Vagina (tissue), 2 donors: ENCODE measurements around the gene CD44. TPM values are rescaled to one million over a fixed set of nuclear protein-coding genes. Genes with fewer than 3 reads are reported as not detected.
A peak's percentile ranks its signal among the peaks of the same experiment; 100 is the strongest.

Source experiments
- DNase-seq, 2 donors: peaks; one replicate each; pipeline ENCODE4 v3.0.0-alpha.2; 2017; ENCODE audit errors: extremely low spot score in 2 of 2
- H3K27ac ChIP-seq: fragments of 200-600 bp; sonication (generic); one replicate; pipeline ENCODE4 v1.5.1; 2019
- H3K27me3 ChIP-seq: fragments of 200-600 bp; sonication (generic); one replicate; pipeline ENCODE4 v1.5.1; 2019
- H3K36me3 ChIP-seq, 2 donors: fragments of 200-600 bp; sonication (generic); one replicate each; pipeline ENCODE4 v1.5.1; 2017 to 2019
- H3K4me1 ChIP-seq: fragments of 200-600 bp; sonication (generic); one replicate; pipeline ENCODE4 v1.5.1; 2019
- H3K4me3 ChIP-seq, 2 donors: fragments of 200-600 bp; sonication (generic); 1 replicate in 1 of 2; 2 replicates in 1 of 2; pipeline ENCODE4 v1.5.1; 2016 to 2019
- H3K9me3 ChIP-seq: fragments of 200-600 bp; sonication (generic); one replicate; pipeline ENCODE4 v1.5.1; 2019
- CTCF ChIP-seq, 3 experiments: fragments of 450-650 bp in 2 of 3; fragments of 200-600 bp in 1 of 3; sonication (generic) in 1 of 3; IDR thresholded peaks; one replicate each; pipeline ENCODE4 v1.5.1; 2017 to 2019; ENCODE audit warnings: antibody characterized with exemption in 3 of 3, mild to moderate bottlenecking in 2 of 3, moderate library complexity in 2 of 3
- POLR2A ChIP-seq, 2 donors: fragments of 450-650 bp; IDR thresholded peaks; one replicate each; pipeline ENCODE4 v1.6.1; 2017; ENCODE audit warnings: antibody characterized with exemption in 2 of 2, mild to moderate bottlenecking in 2 of 2, moderate library complexity in 2 of 2
- POLR2AphosphoS5 ChIP-seq, 2 donors: sonication (generic); formaldehyde crosslinking; IDR thresholded peaks; one replicate each; pipeline ENCODE4 v1.9.0; 2017; ENCODE audit warnings: antibody characterized with exemption in 2 of 2, mild to moderate bottlenecking in 2 of 2, low read depth in 1 of 2; ENCODE audit not compliant: insufficient read depth in 1 of 2
- intact Hi-C: fragments of 100-400 bp; cut with DNase I; formaldehyde crosslinking; loops from one replicate; pipeline ENCODE4 v1.15.1; 2023
- total RNA-seq: library from RNA; depleted of rRNA; stranded (reverse); fragments of >200 nt; gene quantifications from one replicate; pipeline ENCODE4 v1.2.3, GENCODE V29; 2016

Gene CD44
- total RNA-seq, 1 donor from 2014 or later: 869 TPM

- H3K27me3 ChIP-seq: no peaks in the 10 kb centered on the region
- H3K27ac ChIP-seq: no peak overlapping the region
- TF ChIP-seq POLR2A (IDR thresholded peaks at IDR 0.05): no peak
- TF ChIP-seq POLR2AphosphoS5 (IDR thresholded peaks at IDR 0.05; ENCODE audit: insufficient read depth in 1 of 2, low read depth in 1 of 2): no peak
- no peak for TF ChIP-seq CTCF (IDR thresholded peaks at IDR 0.05)
- H3K9me3 ChIP-seq: no peaks in the 10 kb centered on the region
- no peak overlapping the region for H3K4me3 ChIP-seq
- H3K36me3 ChIP-seq: peaks cover 0 to 48% of the 10 kb centered on the region in 2 donors
- intact Hi-C loops: no loop called here
- DNase-seq: no peak
- peaks cover 40% of the 10 kb centered on the region for H3K4me1 ChIP-seq
These were observed 77.0 kb downstream of the CD44 start for GRCh38 chr11:35215945-35216344.

- H3K4me1 ChIP-seq: peaks cover 34% of the 10 kb centered on the region
- no peak for DNase-seq
- no peaks in the 10 kb centered on the region for H3K27me3 ChIP-seq
- H3K27ac ChIP-seq: no peak overlapping the region
- TF ChIP-seq POLR2A (IDR thresholded peaks at IDR 0.05) (no peak), CTCF (IDR thresholded peaks at IDR 0.05) (no peak), POLR2AphosphoS5 (IDR thresholded peaks at IDR 0.05; ENCODE audit: insufficient read depth in 1 of 2, low read depth in 1 of 2) (no peak)
- intact Hi-C loops: no loop called here
- H3K4me3 ChIP-seq: no peak overlapping the region
- H3K9me3 ChIP-seq: no peaks in the 10 kb centered on the region
- peaks cover 0 to 55% of the 10 kb centered on the region in 2 donors for H3K36me3 ChIP-seq
These were observed 78.1 kb downstream of the CD44 start for GRCh38 chr11:35216962-35217678.

GRCh38 chr11:35218956-35219355 is 80.0 kb downstream of the CD44 start:
- TF ChIP-seq POLR2A (IDR thresholded peaks at IDR 0.05) (no peak), CTCF (IDR thresholded peaks at IDR 0.05) (no peak), POLR2AphosphoS5 (IDR thresholded peaks at IDR 0.05; ENCODE audit: insufficient read depth in 1 of 2, low read depth in 1 of 2) (no peak)
- Histone ChIP-seq H3K9me3 (no peaks in the 10 kb centered on the region), H3K4me1 (peaks cover 40% of the 10 kb centered on the region), H3K27me3 (no peaks in the 10 kb centered on the region), H3K4me3 (no peak overlapping the region), H3K27ac (peak overlapping the region; percentile 60), H3K36me3 (peaks cover 0 to 61% of the 10 kb centered on the region in 2 donors)
- intact Hi-C loops: no loop called here
- DNase-seq: no peak

DNA sequence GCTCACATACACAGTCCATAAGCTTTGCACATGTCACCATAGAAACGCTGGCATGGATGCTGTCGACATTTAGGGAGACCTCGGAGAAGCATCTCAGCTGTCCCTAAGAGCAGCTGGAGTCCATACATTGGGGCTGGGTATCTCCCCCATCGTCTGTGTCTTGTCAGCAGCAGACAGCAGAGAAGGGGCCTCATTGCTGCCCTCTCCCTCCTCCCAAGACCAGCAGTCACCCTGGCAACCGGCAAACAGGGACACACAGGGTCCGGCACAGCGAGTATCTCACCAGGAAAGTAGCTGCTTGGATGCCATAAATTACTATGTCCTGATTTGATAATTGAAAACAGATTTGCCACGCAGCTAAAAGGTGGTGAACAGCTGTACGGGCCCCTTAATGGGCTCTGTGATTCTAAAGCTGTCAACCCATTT is 84.4 kb downstream of the CD44 start:
- Histone ChIP-seq H3K27me3 (no peaks in the 10 kb centered on the region), H3K36me3 (peaks cover 0 to 57% of the 10 kb centered on the region in 2 donors), H3K4me1 (peaks cover 21% of the 10 kb centered on the region), H3K4me3 (no peak overlapping the region), H3K9me3 (no peaks in the 10 kb centered on the region), H3K27ac (peak overlapping the region; percentile 16)
- intact Hi-C loops: no loop called here
- DNase-seq: no peak
- TF ChIP-seq POLR2A (IDR thresholded peaks at IDR 0.05) (no peak), CTCF (IDR thresholded peaks at IDR 0.05) (no peak), POLR2AphosphoS5 (IDR thresholded peaks at IDR 0.05; ENCODE audit: insufficient read depth in 1 of 2, low read depth in 1 of 2) (peak in 1 of 2 donors; percentile 16)

- TF ChIP-seq POLR2A (IDR thresholded peaks at IDR 0.05): no peak
- TF ChIP-seq CTCF (IDR thresholded peaks at IDR 0.05): no peak
- no peak for TF ChIP-seq POLR2AphosphoS5 (IDR thresholded peaks at IDR 0.05; ENCODE audit: insufficient read depth in 1 of 2, low read depth in 1 of 2)
- no peak overlapping the region for H3K4me3 ChIP-seq
- H3K4me1 ChIP-seq: peaks cover 15% of the 10 kb centered on the region
- H3K27ac ChIP-seq: peak overlapping the region; percentile 16
- intact Hi-C loops: no loop called here
- no peaks in the 10 kb centered on the region for H3K27me3 ChIP-seq
- peaks cover 0 to 57% of the 10 kb centered on the region in 2 donors for H3K36me3 ChIP-seq
- no peaks in the 10 kb centered on the region for H3K9me3 ChIP-seq
- no peak for DNase-seq
These were observed 85.0 kb downstream of the CD44 start for GRCh38 chr11:35223991-35224390.
